Cortex of kidney (tissue), 1 donor: ENCODE data around the gene KAZN.

ENCODE experiments used
- DNase-seq: peaks from one replicate; lab custom pipeline; 2025; lab: John Stamatoyannopoulos, UW

Gene KAZN

DNA sequence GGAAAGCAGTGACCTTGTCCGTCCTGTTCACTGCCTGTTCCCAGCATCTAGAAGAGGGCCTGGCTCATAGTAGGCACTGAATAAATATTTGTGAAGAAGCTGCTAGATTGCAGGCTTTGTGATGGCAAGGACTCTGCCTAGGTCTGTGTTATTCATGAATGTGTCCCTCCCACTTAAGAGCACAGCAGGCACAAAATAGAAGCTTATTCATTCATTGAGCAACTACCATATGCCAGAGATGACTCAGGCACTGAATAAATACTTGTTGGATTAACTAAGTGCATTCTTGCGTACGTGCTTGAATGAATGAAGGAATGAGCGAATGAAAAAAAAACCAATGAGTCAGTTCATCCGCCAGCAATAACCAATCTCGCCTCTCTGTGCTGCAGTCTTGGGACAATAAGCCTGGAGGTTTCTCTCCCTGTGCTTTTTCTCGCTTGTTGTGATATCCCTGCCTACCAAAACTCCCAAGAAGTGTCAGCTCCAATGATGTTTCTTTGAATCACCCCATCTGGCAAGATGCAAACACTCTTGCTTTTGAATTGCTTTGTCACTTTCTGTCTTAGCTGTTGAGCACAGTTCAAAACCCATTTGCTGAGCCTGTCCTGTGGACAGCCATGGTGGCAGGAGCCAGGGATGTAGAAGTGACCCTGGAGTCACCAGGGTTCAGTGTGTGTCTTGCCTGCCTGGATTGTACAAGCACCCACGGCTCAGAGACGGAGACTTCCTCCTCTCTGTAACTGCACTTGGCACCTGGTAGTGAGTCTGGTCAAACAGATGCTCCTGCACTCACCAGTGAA lies 143.9 kb downstream of the KAZN start:
- no peak for DNase-seq

GRCh38 chr1:14743368-14743767 lies 144.9 kb downstream of the KAZN start:
- no peak for DNase-seq

GRCh38 chr1:14745001-14745720 lies 146.7 kb downstream of the KAZN start:
- no peak for DNase-seq

DNA sequence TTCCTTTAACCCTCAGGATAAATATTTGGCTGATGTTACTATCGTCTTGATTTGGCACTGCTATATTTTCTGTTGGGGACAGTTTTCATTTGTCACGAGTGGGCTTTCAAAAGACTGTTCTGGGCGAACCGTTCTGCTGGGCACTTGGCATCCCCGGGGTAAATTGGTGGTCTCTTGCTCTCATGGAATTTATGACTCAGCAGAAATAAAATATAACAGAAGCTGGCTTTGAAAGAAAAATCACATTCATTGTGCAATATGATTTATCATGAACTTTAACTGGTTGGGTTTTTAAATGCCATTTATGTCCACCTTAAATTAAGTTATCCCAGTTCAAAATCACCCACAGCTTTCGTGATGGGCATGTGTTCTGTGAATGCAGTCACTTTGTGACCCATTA lies 147.3 kb downstream of the KAZN start:
- DNase-seq, result no peak

- DNase-seq, result no peak
These were observed 147.9 kb downstream of the KAZN start for GRCh38 chr1:14746393-14746792.

- DNase-seq, result no peak
These were observed 149.7 kb downstream of the KAZN start for GRCh38 chr1:14748151-14748550.

DNA sequence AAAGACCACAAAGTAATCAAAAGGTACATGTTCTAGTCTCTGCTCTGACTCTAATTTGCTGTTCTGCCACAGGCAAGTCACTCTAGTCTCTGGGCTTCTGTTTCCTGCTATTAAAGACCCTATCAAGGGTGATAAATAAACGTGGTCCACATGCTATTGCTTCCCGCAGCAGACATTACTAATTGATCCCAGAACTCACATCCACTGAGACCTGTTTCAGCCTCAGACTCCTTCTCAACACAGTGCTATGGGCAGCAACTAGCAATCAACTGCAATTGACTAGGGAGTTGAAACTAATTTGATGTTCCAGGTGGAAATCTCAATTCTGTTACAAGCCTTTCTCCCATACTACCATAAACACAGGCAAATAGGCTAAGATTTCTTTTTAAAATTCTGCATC lies 150.5 kb downstream of the KAZN start:
- no peak for DNase-seq

DNA sequence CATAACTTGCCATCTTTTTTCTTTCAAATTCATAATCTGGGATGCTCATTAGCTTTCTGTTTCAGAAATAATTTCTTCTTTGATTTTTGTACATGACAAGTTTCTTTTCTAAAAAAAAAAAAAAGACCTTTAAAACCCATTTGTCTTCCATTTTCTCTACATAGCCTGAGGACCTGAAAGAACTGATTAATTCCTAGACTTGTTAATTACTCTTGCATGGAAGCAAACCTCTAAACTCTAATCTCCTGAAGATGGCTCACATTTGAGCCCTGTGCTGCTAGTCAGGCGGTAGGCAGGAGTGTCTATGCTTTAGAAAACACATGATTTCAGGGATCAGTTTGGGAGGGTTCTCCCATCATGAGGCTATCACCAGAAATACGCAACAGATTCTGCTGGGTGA lies 152.0 kb downstream of the KAZN start:
- no peak for DNase-seq

- DNase-seq, result no peak
These were observed 157.2 kb downstream of the KAZN start for GRCh38 chr1:14755518-14756252.

DNA sequence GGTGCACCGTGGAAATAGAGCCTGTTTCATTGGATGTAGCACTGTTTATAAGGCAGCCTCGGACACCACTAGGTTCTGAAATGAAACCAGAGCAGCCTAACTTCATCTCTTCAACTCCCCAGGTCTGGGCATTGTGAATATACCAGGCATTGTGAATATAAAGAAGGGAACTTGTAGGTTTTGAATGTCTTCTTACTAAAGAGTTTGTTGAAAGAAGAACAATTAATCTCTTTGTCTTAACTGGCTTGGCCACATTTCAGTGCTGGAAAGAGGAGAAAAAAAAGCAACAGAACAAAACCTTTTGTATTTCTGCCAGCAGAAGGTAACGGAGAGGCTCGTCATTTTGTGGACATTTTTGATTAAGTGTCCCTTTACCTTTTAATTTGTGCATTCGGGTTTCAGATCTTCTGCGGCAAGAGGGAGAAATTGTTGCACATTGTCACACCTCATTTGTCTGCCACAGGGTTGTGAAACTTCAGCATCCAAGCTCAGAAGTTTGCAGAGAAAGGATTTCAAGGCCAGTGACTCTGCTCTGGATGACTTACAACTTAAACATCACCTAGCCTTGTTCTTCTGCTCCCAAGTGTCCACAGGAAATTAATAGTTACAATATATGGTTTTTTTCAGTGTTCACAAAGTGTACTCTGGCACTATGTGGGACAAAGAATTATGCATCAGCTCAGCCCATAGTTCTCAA lies 158.3 kb downstream of the KAZN start:
- DNase-seq, result no peak

GRCh38 chr1:14757286-14757625 lies 158.8 kb downstream of the KAZN start:
- DNase-seq, result no peak

DNA sequence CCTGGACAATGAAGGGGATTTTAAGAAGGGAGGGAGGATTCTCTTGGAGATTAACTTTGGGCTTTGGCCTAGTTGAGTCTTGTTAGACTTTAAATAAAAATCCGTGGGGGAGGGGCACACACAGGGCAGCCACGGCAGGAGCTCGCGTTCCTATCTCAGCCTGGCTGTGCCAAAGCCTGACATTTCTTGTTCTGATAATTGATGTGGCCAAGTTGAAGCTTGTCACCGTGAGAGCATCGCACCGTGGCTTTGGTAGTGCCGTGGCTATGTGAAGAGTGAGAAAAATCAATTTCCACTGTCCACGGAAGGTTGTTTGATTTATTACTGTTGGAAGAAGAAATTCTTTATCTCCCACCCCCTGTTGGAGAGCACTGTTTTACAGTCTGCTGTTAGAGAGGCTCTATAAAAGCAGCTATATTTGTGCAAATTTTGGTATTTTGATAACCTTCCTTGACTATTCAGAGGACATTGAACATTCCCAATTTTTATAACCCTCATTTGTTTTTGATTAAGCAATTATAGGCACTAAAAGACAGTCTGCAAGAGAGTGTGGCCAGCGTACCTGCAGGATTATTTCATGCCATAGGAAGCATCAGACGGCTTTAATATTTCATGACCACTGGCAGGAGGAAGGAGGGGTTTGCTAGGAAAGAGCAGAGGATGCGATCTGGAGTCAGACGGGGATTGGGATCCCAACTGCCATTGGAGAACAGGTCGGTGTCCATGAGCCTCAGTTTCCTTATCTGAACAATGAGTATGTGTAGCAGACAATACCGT lies 160.7 kb downstream of the KAZN start:
- DNase-seq, result no peak

GRCh38 chr1:14759843-14760242 lies 161.4 kb downstream of the KAZN start:
- no peak for DNase-seq

DNA sequence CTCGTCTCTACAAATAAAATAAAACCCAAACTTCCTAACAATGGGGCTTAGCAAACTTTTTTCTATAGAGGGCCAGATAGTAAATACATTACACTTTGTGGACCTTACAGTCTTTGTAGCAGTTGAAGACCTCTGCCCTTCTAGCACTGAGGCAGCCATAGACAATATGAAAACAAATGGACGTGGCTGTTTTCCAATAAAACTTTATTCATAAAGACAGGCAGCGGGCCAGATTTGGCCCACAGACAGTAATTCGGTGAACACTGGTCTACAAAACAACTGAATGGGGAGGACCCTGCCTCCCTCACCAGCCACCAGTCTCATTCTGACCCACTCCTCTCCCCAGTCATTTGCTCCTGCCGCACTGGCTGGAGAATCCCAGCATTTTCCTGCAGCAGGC lies 162.3 kb downstream of the KAZN start:
- DNase-seq, result no peak

DNA sequence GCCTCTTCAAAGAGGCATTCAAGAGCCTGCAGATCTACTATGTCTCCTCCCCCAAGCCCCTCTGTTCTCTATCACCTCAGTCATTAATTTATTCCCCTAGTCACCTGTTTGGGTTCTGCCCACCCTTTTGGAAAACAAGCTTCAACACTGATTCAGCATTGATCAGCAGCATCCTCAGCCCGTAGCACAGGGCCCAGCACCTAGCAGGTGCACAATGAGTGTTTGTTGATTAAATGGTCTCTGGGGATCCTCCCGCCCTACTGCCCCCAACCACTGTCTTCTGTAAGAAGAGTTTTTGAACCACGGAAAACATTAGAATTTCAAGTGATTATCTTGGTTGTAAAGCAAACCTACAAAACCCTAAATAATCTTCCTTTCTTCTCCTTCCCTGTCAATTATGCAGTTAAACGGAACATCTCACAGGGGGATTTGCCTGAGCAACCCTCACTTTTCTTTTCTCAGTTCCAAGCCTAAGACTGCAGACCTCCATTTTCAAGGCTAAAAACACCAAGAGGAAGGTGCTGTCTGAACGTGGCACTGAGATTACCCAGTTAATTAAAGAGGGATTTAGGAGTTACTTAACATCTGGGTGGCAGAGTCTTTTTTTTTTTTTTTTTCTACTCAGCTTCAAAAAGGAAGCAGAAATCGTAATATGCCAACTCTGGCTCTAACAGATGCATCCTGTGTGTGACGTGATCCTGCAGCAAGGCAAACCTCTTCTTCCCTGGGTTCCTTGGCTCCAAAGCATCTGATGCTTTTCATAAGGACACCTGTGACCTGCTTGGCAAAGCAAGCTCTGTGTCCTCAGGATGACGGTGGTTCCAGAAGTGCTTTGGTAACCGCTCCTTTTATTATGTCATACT lies 163.0 kb downstream of the KAZN start:
- DNase-seq, result no peak

DNA sequence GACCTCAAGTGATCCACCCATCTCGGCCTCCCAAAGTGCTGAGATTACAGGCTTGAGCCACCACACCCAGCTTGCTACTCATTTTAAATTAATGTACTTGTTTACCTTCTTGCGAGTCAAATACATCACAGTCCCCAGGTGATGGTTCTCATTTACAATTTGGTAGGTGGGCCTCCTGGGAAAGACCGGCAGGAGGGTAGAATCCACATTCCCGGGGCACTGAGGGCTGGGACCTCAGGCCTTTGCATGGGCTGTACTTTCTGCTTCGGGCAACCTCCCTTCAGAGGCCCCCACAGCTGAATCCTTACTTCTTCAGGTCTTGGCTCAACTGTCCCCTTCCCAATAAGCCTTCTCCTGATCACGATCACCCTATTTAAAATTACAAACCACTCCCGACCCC lies 165.5 kb downstream of the KAZN start:
- DNase-seq, result no peak

DNA sequence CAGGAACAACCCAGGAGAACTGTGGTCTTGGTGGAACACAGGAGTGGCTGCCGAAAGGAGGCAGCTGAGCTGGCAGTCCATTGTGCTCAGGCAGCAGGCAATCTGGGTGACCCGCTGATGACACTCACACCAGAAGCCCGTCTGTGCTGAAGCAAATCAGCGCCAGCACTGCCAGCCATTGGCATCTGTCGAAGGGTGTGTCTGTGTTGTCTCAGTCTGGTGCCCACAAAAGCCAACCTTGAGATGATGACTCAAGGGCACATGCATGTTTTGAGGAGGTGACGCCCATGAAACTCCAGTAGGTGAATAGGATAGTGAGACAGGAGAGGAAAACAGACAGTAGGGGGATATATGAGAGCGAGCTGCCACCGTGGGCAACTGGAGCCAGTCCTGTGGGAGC lies 167.3 kb downstream of the KAZN start:
- DNase-seq, result no peak

DNA sequence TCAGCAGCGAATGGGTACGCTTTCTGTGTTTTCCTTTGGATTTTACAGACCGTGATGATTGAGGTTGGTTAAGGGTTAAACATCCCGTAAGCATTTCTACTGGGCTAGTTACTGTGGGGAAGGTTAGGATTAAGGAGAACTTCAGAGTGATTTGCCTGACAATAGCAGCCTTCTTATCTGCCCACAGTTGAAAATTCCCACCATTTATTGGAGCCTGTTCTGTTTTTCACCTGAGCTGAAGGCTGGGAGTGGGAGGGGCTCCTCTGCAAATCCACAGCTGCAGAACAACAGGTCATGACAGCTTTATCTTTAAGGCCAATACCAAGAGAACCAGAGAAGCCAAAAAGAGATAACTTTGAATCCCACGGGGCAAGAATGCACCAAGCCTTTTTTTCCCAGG lies 168.6 kb downstream of the KAZN start:
- no peak for DNase-seq

GRCh38 chr1:14768582-14769304 lies 170.3 kb downstream of the KAZN start:
- no peak for DNase-seq
